HEK293 (cell line): Measurements from ENCODE around the gene AP5S1.

Source experiments
- ZNF548 ChIP-seq: fragments of 450-650 bp; formaldehyde crosslinking; IDR thresholded peaks from 2 replicates; pipeline ENCODE4 v1.5.1; 2016; ENCODE audit warnings: missing biosample characterization, missing genetic modification characterization
- TF ChIP-seq, protein P1 (sequence below): fragments of 450-650 bp; formaldehyde crosslinking; IDR thresholded peaks from 2 replicates; pipeline ENCODE4 v1.5.1; 2016; ENCODE audit warnings: missing biosample characterization, missing genetic modification characterization

DNA sequence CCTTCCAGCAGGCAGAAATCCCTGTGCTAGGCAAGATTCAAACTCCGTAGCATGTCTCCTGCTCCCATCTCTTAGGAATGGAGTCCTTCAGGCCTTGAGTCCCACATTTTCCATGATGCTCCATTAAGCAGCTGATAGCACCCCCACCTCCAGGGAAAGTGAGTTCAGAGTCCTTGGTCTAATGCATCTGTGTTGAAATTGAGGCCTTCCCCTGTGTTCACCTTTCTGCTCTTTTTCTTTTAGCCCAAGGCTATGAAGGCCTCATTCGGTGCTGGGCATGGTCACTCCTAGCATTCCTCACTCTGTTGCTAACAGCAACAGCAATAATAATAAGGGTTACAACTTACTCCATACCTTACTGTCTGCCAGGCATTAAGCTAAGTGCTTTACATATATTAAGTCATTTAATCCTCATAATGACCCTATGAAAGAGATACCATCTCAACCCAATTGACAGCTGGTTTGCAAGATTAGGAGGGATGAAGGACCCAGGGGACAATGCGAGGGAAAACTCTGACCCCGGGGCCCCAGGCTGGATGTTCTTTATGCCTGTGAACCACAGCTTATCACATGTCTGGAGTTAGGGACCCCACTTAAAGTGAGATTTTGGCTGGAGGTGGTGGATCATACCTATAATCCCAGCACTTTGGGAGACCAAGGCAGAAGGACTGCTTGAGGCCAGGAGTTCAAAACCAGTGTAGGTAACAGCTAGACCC is 51.4 kb downstream of the AP5S1 start:
- TF ChIP-seq, protein P1, sequence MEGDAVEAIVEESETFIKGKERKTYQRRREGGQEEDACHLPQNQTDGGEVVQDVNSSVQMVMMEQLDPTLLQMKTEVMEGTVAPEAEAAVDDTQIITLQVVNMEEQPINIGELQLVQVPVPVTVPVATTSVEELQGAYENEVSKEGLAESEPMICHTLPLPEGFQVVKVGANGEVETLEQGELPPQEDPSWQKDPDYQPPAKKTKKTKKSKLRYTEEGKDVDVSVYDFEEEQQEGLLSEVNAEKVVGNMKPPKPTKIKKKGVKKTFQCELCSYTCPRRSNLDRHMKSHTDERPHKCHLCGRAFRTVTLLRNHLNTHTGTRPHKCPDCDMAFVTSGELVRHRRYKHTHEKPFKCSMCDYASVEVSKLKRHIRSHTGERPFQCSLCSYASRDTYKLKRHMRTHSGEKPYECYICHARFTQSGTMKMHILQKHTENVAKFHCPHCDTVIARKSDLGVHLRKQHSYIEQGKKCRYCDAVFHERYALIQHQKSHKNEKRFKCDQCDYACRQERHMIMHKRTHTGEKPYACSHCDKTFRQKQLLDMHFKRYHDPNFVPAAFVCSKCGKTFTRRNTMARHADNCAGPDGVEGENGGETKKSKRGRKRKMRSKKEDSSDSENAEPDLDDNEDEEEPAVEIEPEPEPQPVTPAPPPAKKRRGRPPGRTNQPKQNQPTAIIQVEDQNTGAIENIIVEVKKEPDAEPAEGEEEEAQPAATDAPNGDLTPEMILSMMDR (tag by site-specific recombination): no peak
- no peak for TF ChIP-seq ZNF548 (tag by site-specific recombination)
